HepG2 (cell line): ENCODE results near the gene AKT3.

Source experiments
- RAD21 ChIP-seq: fragments of 450-650 bp; formaldehyde crosslinking; IDR thresholded peaks from 2 replicates; pipeline ENCODE4 v1.5.0; 2020; ENCODE audit warnings: mild to moderate bottlenecking
- TF ChIP-seq, protein P1 (sequence below): sonication (generic); formaldehyde crosslinking; IDR thresholded peaks from 2 replicates; pipeline ENCODE4 v1.5.0; 2020; ENCODE audit warnings: mild to moderate bottlenecking, missing genetic modification reagents, moderate library complexity

DNA sequence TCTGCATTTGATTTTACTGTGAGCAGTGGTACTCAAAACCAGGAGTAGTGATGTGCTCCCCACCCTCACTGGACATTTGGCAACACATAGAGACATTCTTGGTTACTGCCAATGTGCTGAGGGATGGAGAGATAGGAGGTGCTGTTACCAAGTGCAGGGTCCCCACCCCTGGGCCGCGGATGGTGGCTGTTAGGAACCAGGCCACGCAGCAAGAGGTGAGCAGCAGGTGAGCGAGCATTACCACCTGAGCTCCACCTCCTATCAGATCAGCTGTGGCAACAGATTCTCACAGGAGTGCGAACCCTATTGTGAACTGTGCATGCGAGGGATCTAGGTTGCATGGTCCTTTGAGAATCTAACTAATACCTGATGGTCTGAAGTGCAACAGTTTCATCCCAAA lies 95.7 kb downstream of the AKT3 start:
- TF ChIP-seq, protein P1, sequence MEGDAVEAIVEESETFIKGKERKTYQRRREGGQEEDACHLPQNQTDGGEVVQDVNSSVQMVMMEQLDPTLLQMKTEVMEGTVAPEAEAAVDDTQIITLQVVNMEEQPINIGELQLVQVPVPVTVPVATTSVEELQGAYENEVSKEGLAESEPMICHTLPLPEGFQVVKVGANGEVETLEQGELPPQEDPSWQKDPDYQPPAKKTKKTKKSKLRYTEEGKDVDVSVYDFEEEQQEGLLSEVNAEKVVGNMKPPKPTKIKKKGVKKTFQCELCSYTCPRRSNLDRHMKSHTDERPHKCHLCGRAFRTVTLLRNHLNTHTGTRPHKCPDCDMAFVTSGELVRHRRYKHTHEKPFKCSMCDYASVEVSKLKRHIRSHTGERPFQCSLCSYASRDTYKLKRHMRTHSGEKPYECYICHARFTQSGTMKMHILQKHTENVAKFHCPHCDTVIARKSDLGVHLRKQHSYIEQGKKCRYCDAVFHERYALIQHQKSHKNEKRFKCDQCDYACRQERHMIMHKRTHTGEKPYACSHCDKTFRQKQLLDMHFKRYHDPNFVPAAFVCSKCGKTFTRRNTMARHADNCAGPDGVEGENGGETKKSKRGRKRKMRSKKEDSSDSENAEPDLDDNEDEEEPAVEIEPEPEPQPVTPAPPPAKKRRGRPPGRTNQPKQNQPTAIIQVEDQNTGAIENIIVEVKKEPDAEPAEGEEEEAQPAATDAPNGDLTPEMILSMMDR = no peak
- no peak for TF ChIP-seq RAD21 (CRISPR knock-in tag)
